Activated CD4-positive, alpha-beta T cell treated with anti-CD3 and anti-CD28 coated beads for 24 hours (primary cell): ENCODE results near the gene CLTC.

Experiments
- DNase-seq, 2 donors: peaks; one replicate each; pipeline ENCODE4 v3.0.0-alpha.2; 2020; ENCODE audit warnings: low read depth in 2 of 2

CLTC gene

GRCh38 chr17:59725691-59726090 is 106.0 kb downstream of the CLTC start:
- DNase-seq: no peak

DNA sequence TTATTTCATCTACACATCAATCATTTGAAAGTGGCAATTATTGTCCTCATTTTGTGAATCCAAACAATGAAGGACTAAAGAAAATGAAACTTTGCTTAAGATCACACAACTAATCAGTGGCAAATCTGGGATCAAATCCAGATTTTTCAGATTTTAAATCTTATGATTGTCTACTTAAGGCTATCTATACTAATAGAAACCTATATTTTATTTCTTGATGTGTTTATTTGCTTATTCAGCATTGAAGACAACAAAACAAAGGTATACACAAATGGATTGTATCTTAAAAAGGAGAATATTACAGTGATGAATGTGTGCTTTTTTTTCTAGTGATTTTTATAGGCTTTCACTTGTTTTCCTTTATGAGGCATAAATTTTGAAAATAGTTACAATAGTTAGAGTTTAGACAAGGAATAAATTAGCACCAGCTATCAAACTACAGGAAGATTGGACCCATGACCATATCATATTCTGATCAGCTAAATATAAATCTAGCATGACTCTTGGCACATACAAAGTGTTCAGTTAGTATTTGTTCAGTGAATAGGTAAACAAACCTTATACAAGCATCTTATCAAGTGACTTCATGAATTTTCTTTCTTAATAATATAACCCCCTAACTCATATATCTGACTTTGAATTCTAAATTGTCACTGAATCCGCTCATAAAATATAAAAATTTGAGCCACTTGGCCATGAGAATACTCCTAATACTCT is 108.3 kb downstream of the CLTC start:
- DNase-seq: no peak

DNA sequence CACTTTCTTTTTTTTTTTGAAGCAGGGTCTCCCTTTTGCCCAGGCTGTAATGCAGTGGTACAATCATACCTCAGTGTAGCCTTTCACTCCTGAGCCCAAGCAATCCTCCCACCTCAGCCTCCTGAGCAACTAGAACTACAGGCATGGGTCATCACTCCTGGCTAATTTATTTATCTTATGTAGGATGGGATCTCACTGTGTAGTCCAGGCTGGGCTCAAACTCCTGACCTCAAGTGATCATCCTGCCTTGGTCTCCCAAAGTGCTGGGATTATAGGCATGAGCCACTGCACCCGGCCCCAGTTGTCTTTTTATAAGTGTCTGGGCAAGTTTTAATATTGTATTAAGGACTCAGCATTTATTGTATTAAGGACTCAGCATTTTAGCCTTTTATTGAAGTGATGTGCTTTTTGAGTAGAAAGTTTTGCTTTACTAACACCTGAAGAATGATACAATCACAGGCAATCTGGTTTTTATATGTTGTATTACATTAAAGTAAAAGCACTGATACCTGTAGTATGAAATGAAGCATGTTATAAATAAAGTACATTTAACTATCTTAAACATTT is 110.7 kb downstream of the CLTC start:
- no peak for DNase-seq

DNA sequence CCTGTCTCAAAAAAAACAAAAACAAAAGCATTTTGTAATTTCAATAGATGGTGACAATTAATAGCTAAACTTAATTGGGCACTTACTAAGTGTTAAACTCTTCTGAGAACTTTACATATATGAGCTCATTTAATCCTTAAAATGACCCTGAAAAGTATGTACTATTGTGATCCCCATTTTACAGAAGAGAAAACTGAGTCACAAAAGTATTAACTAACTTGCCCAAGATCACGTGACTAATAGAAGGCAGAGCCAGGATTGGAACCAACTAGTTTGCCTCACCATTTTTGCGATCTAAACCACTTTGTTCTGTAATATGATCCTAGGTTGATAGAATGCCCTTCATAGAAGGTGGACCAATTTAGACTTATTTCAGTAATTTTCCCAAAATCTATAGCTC is 114.0 kb downstream of the CLTC start:
- DNase-seq: no peak

- DNase-seq: no peak
Measured at GRCh38 chr17:59734226-59734625, 114.5 kb downstream of the CLTC start.

DNA sequence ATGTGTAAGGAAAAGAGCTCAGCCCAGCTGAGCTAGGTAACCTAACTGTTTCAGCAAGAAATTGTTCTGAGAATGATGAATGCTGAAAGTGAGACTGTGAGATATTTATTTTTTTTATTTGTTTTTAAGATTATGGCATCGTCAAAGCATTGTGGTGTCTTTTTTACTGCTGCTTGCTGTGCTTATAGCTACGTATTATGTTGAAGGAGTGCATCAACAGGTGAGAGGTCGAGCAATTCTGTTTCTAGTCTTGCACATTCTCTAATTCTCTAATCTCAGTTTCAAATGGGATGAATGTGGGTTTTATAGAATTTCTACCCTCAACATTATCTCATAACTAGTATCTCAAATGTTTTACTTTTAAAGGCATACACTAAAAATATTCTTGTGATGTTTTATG is 117.6 kb downstream of the CLTC start:
- no peak for DNase-seq

- no peak for DNase-seq
Measured at GRCh38 chr17:59743842-59744241, 124.1 kb downstream of the CLTC start.

DNA sequence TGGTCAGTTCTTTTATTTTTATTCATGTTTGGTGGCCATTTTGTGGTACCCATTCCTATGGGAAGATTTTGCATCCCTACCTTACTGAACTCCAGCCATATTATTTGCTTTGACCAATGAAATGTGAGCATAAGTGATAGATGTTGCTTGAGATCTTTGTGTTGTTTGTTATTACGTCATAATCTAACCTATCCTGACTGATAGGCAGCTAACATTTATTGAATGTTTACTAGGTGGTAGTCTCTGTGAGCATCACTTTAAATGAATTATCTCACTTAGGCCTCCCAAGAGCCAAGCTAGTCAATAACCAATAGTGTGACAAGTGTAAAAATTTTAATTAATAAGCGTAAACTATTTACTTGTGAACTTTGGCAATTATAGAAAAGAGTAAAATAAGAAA is 125.3 kb downstream of the CLTC start:
- no peak for DNase-seq
